ENCODE results near the gene PLSCR5. TPM values are rescaled to one million over a fixed set of nuclear protein-coding genes. Genes with fewer than 3 reads are reported as not detected.
A peak's percentile ranks its signal among the peaks of the same experiment; 100 is the strongest.

PLSCR5 gene
- total and polyA plus RNA-seq, 2 experiments from 2014 or later: not detected

DNA sequence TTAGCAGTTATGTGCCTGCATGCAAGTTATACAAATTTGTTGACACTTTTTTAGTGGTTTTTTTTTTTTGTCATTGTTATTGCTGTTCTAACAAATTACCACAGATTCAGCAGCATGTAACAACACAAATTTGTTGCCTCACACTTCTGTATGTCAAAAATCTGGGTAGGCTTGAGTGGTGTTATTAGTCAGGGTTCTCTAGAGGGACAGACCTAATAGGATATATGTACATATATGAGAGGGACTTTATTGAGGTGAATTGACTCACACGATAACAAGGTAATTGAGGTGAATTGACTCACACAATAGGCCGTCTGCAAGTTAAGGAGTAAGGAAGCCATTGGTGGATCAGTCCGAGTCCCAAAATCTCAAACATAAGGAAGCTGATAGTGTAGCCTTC, 45.8 kb downstream of the PLSCR5 start:
- no peak overlapping the region for H3K27ac ChIP-seq (ENCODE audit: low read depth)
- peaks cover 2% of the 10 kb centered on the region; the same call in 1 of the 2 replicates for H3K4me1 ChIP-seq (ENCODE audit: insufficient read depth)
- peaks cover 12% of the 10 kb centered on the region; the same call in 2 of the 3 replicates for H3K9me3 Mint-ChIP-seq
- no peak overlapping the region for H3K4me3 ChIP-seq
- ATAC-seq: no peak
- no peak overlapping the region for H3K4me2 ChIP-seq
- H3K4me3 Mint-ChIP-seq: no peak overlapping the region
- no peak for TF ChIP-seq JUNB (IDR thresholded peaks at IDR 0.05; ENCODE audit: unreplicated experiment)
- no peak for TF ChIP-seq CTCF (conservative IDR thresholded peaks at IDR 0.05; ENCODE audit: low read depth in 2 of 2)
- TF ChIP-seq ETS1 (IDR thresholded peaks at IDR 0.05): no peak
- no peak for TF ChIP-seq NANOG (IDR thresholded peaks at IDR 0.05; ENCODE audit: borderline replicate concordance)
- TF ChIP-seq POLR2AphosphoS5 (IDR thresholded peaks at IDR 0.05; ENCODE audit: low read depth): no peak
- TF ChIP-seq CREB1 (CRISPR knock-in tag; IDR thresholded peaks at IDR 0.05; ENCODE audit: low read depth): no peak
- no peak for TF ChIP-seq EZH2phosphoT487 (IDR thresholded peaks at IDR 0.05; ENCODE audit: unreplicated experiment)
- no peak for TF ChIP-seq ZNF462 (CRISPR knock-in tag; IDR thresholded peaks at IDR 0.05)
- no peak for TF ChIP-seq STAT1 (IDR thresholded peaks at IDR 0.05; ENCODE audit: unreplicated experiment)
- TF ChIP-seq ZNF114 (CRISPR knock-in tag; IDR thresholded peaks at IDR 0.05): no peak
- no peak for TF ChIP-seq ZNF331 (CRISPR knock-in tag; IDR thresholded peaks at IDR 0.05; ENCODE audit: low read depth)
- no peak for TF ChIP-seq EZH2 (IDR thresholded peaks at IDR 0.05; ENCODE audit: low read depth, unreplicated experiment)
- TF ChIP-seq, protein P1, sequence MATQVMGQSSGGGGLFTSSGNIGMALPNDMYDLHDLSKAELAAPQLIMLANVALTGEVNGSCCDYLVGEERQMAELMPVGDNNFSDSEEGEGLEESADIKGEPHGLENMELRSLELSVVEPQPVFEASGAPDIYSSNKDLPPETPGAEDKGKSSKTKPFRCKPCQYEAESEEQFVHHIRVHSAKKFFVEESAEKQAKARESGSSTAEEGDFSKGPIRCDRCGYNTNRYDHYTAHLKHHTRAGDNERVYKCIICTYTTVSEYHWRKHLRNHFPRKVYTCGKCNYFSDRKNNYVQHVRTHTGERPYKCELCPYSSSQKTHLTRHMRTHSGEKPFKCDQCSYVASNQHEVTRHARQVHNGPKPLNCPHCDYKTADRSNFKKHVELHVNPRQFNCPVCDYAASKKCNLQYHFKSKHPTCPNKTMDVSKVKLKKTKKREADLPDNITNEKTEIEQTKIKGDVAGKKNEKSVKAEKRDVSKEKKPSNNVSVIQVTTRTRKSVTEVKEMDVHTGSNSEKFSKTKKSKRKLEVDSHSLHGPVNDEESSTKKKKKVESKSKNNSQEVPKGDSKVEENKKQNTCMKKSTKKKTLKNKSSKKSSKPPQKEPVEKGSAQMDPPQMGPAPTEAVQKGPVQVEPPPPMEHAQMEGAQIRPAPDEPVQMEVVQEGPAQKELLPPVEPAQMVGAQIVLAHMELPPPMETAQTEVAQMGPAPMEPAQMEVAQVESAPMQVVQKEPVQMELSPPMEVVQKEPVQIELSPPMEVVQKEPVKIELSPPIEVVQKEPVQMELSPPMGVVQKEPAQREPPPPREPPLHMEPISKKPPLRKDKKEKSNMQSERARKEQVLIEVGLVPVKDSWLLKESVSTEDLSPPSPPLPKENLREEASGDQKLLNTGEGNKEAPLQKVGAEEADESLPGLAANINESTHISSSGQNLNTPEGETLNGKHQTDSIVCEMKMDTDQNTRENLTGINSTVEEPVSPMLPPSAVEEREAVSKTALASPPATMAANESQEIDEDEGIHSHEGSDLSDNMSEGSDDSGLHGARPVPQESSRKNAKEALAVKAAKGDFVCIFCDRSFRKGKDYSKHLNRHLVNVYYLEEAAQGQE (IDR thresholded peaks at IDR 0.05; ENCODE audit: unreplicated experiment): no peak
- peaks cover 9% of the 10 kb centered on the region; the same call in 2 of the 3 replicates for H3K36me3 Mint-ChIP-seq (ENCODE audit: low read depth)
- H3F3A ChIP-seq (replicated peaks; ENCODE audit: low read depth): no peaks in the 10 kb centered on the region
- no peak for DNase-seq (ENCODE audit: low spot score)
- peaks cover 6% of the 10 kb centered on the region; the same call in 1 of the 2 replicates for H3K36me3 ChIP-seq (ENCODE audit: insufficient read depth)
- no peaks in the 10 kb centered on the region for H3K27me3 ChIP-seq (ENCODE audit: insufficient read depth)
- no peak overlapping the region for H3K27ac Mint-ChIP-seq
- H3K9me2 ChIP-seq (ENCODE audit: insufficient read depth): peaks cover 18% of the 10 kb centered on the region; the same call in 1 of the 2 replicates
- peaks cover under 1% of the 10 kb centered on the region; the same call in 2 of the 3 replicates for H3K4me1 Mint-ChIP-seq
- peaks cover 8% of the 10 kb centered on the region for H3K27me3 Mint-ChIP-seq (ENCODE audit: insufficient read depth, low read depth, poor library complexity)
- 0 out of 2 replicates have a peak overlapping the region, but pooled peaks have one; percentile 16 for H2AFZ ChIP-seq
- H4K20me1 ChIP-seq (replicated peaks; ENCODE audit: insufficient read depth): no peaks in the 10 kb centered on the region
- H3K79me2 ChIP-seq (replicated peaks; ENCODE audit: insufficient read depth): no peaks in the 10 kb centered on the region

Data from GM23338 (cell line).